ENCODE data around the gene PASD1.

The PASD1 gene

DNA sequence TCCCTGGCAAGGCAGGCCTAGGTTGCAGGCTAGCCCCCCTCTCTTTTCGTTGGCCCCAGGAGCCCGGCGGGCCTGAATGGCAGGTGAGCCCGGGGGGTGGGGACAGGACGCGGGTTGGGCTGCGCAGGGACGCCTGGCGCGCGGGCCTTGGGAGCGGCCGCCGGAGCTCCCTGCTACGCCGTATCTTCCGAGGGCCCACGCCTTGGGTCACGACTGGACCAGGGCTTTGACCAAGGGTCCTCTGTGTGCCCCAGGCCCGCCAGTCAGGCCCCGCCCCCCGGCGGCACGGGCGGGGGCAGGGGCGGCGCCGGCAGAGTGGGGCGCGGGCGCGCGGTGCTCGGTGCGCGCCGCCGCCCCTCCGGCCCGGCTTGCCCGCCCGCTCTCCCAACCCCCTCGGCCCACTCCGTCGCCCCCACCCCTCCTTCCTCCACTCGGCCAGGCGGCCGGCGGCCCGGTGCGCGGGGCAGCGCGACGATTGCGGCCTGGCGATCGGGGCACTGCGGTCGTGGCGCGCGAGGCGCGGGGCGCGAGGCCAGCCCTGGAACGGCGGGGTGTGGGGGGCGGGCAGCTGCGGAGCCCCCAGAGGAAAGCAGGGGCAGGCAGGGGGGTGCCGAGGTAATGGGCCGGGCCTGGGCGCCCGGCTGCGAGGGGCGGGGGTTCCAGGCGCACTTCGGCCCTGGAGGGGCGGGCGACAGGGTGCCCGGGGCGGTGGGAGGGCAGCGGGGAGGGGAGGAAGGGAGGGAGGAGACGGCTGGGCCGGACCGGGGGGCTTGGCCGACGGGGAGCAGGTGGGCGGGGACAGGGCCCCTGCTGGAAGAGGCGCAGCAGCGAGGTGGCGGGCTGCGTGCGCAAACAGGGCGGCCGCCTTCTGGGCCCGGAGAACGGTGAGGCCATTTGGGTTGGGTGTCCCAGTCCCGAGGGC, 131.4 kb downstream of the PASD1 start, which contains the start of gene PRRG3:
Gene PRRG3, plus strand, starts transcription at position 798 of the 922 bp plus-strand sequence. CDS start 3,357 bp downstream, outside the sequence.
- TF ChIP-seq POLR2AphosphoS5 (IDR thresholded peaks at IDR 0.05; ENCODE audit: low read depth, low read length) = no peak
- TF ChIP-seq TAF1 (IDR thresholded peaks at IDR 0.05; ENCODE audit: borderline replicate concordance, insufficient read depth, low read length) = no peak
- no peak for TF ChIP-seq FOXP2 (optimal IDR thresholded peaks at IDR 0.05; ENCODE audit: borderline replicate concordance, extremely low read depth, extremely low read length, insufficient read depth)
- TF ChIP-seq SIN3A (IDR thresholded peaks at IDR 0.05; ENCODE audit: borderline replicate concordance, insufficient read depth, low read length) = no peak
- TF ChIP-seq, protein P1, sequence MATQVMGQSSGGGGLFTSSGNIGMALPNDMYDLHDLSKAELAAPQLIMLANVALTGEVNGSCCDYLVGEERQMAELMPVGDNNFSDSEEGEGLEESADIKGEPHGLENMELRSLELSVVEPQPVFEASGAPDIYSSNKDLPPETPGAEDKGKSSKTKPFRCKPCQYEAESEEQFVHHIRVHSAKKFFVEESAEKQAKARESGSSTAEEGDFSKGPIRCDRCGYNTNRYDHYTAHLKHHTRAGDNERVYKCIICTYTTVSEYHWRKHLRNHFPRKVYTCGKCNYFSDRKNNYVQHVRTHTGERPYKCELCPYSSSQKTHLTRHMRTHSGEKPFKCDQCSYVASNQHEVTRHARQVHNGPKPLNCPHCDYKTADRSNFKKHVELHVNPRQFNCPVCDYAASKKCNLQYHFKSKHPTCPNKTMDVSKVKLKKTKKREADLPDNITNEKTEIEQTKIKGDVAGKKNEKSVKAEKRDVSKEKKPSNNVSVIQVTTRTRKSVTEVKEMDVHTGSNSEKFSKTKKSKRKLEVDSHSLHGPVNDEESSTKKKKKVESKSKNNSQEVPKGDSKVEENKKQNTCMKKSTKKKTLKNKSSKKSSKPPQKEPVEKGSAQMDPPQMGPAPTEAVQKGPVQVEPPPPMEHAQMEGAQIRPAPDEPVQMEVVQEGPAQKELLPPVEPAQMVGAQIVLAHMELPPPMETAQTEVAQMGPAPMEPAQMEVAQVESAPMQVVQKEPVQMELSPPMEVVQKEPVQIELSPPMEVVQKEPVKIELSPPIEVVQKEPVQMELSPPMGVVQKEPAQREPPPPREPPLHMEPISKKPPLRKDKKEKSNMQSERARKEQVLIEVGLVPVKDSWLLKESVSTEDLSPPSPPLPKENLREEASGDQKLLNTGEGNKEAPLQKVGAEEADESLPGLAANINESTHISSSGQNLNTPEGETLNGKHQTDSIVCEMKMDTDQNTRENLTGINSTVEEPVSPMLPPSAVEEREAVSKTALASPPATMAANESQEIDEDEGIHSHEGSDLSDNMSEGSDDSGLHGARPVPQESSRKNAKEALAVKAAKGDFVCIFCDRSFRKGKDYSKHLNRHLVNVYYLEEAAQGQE (IDR thresholded peaks at IDR 0.05; ENCODE audit: insufficient read depth in 1 of 2, low read depth in 2 of 2, low read length in 2 of 2) = no peak

DNA sequence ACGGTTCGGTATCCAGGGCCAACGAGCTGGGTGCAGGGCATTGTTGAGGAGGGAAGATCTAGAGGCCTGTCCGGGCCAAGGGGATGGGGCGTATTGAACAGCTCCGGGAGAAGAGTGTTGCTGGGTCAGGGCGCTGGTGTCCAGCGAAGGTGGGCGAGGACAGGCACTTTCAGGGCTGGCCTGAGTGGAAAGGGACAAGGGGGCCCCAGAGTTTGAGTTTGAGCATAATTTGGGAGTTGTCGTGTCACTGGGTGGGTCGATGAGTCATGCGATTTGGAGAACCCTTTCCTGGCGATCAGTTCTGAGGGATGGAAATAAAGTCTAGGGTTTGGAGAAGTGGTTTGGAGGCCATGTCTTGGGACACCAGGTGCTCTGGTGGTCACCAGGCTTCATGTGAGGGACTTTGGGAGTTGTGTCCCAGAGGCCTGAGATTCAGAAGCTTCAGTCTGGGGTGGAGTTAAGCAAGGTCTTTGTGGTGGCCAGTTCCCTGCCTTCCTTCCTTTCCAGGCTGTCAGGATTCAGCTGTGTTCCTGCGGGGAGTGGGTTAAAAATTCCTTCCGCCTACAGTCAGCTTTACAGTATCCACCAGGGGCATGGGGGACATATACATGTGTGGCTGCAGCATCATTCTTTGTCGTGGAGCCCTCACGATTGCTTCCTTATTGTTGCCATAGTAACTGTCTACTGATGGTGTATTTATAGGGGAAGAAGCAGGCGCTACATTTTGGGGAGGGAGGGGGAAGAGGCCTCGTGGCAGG, 132.3 kb downstream of the PASD1 start:
- TF ChIP-seq, protein P1 (IDR thresholded peaks at IDR 0.05; ENCODE audit: insufficient read depth in 1 of 2, low read depth in 2 of 2, low read length in 2 of 2) = no peak
- TF ChIP-seq SIN3A (IDR thresholded peaks at IDR 0.05; ENCODE audit: borderline replicate concordance, insufficient read depth, low read length) (no peak), POLR2AphosphoS5 (IDR thresholded peaks at IDR 0.05; ENCODE audit: low read depth, low read length) (no peak), TAF1 (IDR thresholded peaks at IDR 0.05; ENCODE audit: borderline replicate concordance, insufficient read depth, low read length) (no peak)

DNA sequence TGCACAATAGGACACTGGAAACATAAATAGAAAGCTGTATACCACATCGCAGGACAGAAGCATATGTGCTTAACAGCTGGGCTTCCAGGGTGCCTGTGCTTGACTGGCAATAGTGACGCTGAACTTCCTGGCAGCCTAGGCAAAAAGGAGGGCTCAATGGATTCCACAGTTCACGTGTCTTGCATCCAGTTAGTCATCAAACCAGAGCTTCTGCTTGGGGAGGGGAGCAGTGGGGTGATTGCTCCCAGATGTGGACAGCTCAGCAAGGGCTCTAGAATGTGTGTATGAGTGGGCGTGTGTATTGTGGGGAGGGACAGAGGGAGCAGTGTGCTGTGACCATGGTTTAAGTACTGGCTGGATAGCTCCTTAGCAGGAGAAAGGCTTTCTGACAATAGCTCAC, 134.0 kb downstream of the PASD1 start:
- no peak for TF ChIP-seq FOXP2 (optimal IDR thresholded peaks at IDR 0.05; ENCODE audit: borderline replicate concordance, extremely low read depth, extremely low read length, insufficient read depth)
- TF ChIP-seq TAF1 (IDR thresholded peaks at IDR 0.05; ENCODE audit: borderline replicate concordance, insufficient read depth, low read length) = no peak
- TF ChIP-seq POLR2AphosphoS5 (IDR thresholded peaks at IDR 0.05; ENCODE audit: low read depth, low read length) = no peak
- no peak for TF ChIP-seq SIN3A (IDR thresholded peaks at IDR 0.05; ENCODE audit: borderline replicate concordance, insufficient read depth, low read length)
- TF ChIP-seq, protein P1 (IDR thresholded peaks at IDR 0.05; ENCODE audit: insufficient read depth in 1 of 2, low read depth in 2 of 2, low read length in 2 of 2) = no peak

DNA sequence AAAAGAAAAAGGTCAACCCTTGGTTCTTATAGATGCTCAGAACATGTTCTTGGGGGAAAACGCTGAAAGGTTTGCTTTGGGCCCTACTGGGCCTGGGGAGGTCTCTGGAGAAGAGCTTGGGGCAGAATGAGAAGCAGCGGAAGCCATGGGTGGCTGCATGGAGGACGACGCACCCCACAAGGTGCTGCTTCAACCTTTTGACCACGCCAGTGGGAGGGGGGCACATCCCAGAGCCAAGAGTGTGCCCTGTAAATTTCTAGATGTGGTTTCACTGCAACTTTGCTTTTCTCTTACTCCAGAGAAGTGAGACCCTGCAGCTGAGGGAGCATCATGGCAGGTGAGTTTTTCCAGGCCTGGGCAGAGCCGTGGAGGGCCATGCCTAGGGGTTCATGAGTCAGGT, 135.0 kb downstream of the PASD1 start:
- TF ChIP-seq SIN3A (IDR thresholded peaks at IDR 0.05; ENCODE audit: borderline replicate concordance, insufficient read depth, low read length) = no peak
- TF ChIP-seq FOXP2 (optimal IDR thresholded peaks at IDR 0.05; ENCODE audit: borderline replicate concordance, extremely low read depth, extremely low read length, insufficient read depth) = no peak
- TF ChIP-seq TAF1 (IDR thresholded peaks at IDR 0.05; ENCODE audit: borderline replicate concordance, insufficient read depth, low read length) = no peak
- TF ChIP-seq POLR2AphosphoS5 (IDR thresholded peaks at IDR 0.05; ENCODE audit: low read depth, low read length) = no peak
- TF ChIP-seq, protein P1 (IDR thresholded peaks at IDR 0.05; ENCODE audit: insufficient read depth in 1 of 2, low read depth in 2 of 2, low read length in 2 of 2) = no peak
